Measurements from ENCODE around the gene MNT. TPM values are rescaled to one million over a fixed set of nuclear protein-coding genes. Genes with fewer than 3 reads are reported as not detected.

MNT gene
- total RNA-seq, 1 donor from 2014 or later, result 16.2 TPM

- Mint-ChIP-seq H3K4me3 (ENCODE audit: unreplicated experiment) (no peak overlapping the region), H3K4me1 (ENCODE audit: unreplicated experiment) (peaks cover 5% of the 10 kb centered on the region), H3K27me3 (ENCODE audit: unreplicated experiment) (peaks cover 2% of the 10 kb centered on the region), H3K27ac (ENCODE audit: unreplicated experiment) (no peak overlapping the region), H3K36me3 (ENCODE audit: low read depth, unreplicated experiment) (peaks cover 8% of the 10 kb centered on the region), H3K9me3 (ENCODE audit: unreplicated experiment) (no peaks in the 10 kb centered on the region)
- no peak for DNase-seq (ENCODE audit: low spot score)
- no peak for TF ChIP-seq CTCF (IDR thresholded peaks at IDR 0.05; ENCODE audit: unreplicated experiment)
These were observed 36.8 kb downstream of the MNT start for GRCh38 chr17:2363851-2364762.

- no peak for DNase-seq (ENCODE audit: low spot score)
- H3K36me3 Mint-ChIP-seq (ENCODE audit: low read depth, unreplicated experiment), result peaks cover 8% of the 10 kb centered on the region
- no peaks in the 10 kb centered on the region for H3K9me3 Mint-ChIP-seq (ENCODE audit: unreplicated experiment)
- TF ChIP-seq CTCF (IDR thresholded peaks at IDR 0.05; ENCODE audit: unreplicated experiment), result no peak
- H3K27me3 Mint-ChIP-seq (ENCODE audit: unreplicated experiment), result peaks cover 2% of the 10 kb centered on the region
- H3K4me1 Mint-ChIP-seq (ENCODE audit: unreplicated experiment), result peaks cover 4% of the 10 kb centered on the region
- H3K27ac Mint-ChIP-seq (ENCODE audit: unreplicated experiment), result no peak overlapping the region
- no peak overlapping the region for H3K4me3 Mint-ChIP-seq (ENCODE audit: unreplicated experiment)
These were observed 37.5 kb downstream of the MNT start for GRCh38 chr17:2363318-2363717.

- Mint-ChIP-seq H3K36me3 (ENCODE audit: low read depth, unreplicated experiment) (peaks cover 8% of the 10 kb centered on the region), H3K4me1 (ENCODE audit: unreplicated experiment) (peaks cover 4% of the 10 kb centered on the region), H3K27ac (ENCODE audit: unreplicated experiment) (no peak overlapping the region), H3K4me3 (ENCODE audit: unreplicated experiment) (no peak overlapping the region), H3K27me3 (ENCODE audit: unreplicated experiment) (peaks cover 2% of the 10 kb centered on the region), H3K9me3 (ENCODE audit: unreplicated experiment) (no peaks in the 10 kb centered on the region)
- TF ChIP-seq CTCF (IDR thresholded peaks at IDR 0.05; ENCODE audit: unreplicated experiment), result no peak
- DNase-seq (ENCODE audit: low spot score), result no peak
These were observed 38.0 kb downstream of the MNT start for GRCh38 chr17:2362881-2363280.

GRCh38 chr17:2362416-2362815, 38.4 kb downstream of the MNT start:
- no peak overlapping the region for H3K27ac Mint-ChIP-seq (ENCODE audit: unreplicated experiment)
- no peak for DNase-seq (ENCODE audit: low spot score)
- TF ChIP-seq CTCF (IDR thresholded peaks at IDR 0.05; ENCODE audit: unreplicated experiment), result no peak

GRCh38 chr17:2362016-2362415, 38.8 kb downstream of the MNT start:
- Mint-ChIP-seq H3K9me3 (ENCODE audit: unreplicated experiment) (no peaks in the 10 kb centered on the region), H3K27me3 (ENCODE audit: unreplicated experiment) (peaks cover 2% of the 10 kb centered on the region), H3K4me3 (ENCODE audit: unreplicated experiment) (no peak overlapping the region), H3K4me1 (ENCODE audit: unreplicated experiment) (no peaks in the 10 kb centered on the region), H3K36me3 (ENCODE audit: low read depth, unreplicated experiment) (peaks cover 8% of the 10 kb centered on the region), H3K27ac (ENCODE audit: unreplicated experiment) (no peak overlapping the region)
- no peak for TF ChIP-seq CTCF (IDR thresholded peaks at IDR 0.05; ENCODE audit: unreplicated experiment)
- DNase-seq (ENCODE audit: low spot score), result no peak

More at GRCh38 chr17:2362416-2362815, 38.4 kb downstream of the MNT start:
- H3K27me3 Mint-ChIP-seq (ENCODE audit: unreplicated experiment), result peaks cover 2% of the 10 kb centered on the region
- H3K9me3 Mint-ChIP-seq (ENCODE audit: unreplicated experiment), result no peaks in the 10 kb centered on the region
- peaks cover 8% of the 10 kb centered on the region for H3K36me3 Mint-ChIP-seq (ENCODE audit: low read depth, unreplicated experiment)
- H3K4me1 Mint-ChIP-seq (ENCODE audit: unreplicated experiment), result peaks cover 1% of the 10 kb centered on the region
- no peak overlapping the region for H3K4me3 Mint-ChIP-seq (ENCODE audit: unreplicated experiment)

Data from endothelial cell (in vitro differentiated cells).